SJCRH30 (cell line): ENCODE data around the gene THAP6. TPM values are rescaled to one million over a fixed set of nuclear protein-coding genes. Genes with fewer than 3 reads are reported as not detected.

Source experiments
- total RNA-seq: library from RNA; depleted of rRNA; stranded (reverse); fragments of >200 nt; shearing (Covaris generic); gene quantifications from 2 replicates; pipeline ENCODE4 v1.2.3, GENCODE V29; 2014; rRNA removed

THAP6 gene
- total RNA-seq, 1 experiment from 2014 or later, result 22.1 TPM

Other genes starting within 250 kb of the THAP6 start
- 69.7 and 71.5 TPM in 2 replicates for gene RCHY1, start 70 bp upstream of the THAP6 start, total RNA-seq
- 0.08 TPM in 1 of 2 replicates, not detected in the other for gene ODAPH, start 41.6 kb downstream of the THAP6 start, total RNA-seq
- 0.04 TPM in 1 of 2 replicates, not detected in the other for gene CDKL2, start 116.1 kb downstream of the THAP6 start, total RNA-seq
- 284 and 301 TPM in 2 replicates for gene G3BP2, start 158.9 kb downstream of the THAP6 start, total RNA-seq
- gene USO1, start 210.1 kb downstream of the THAP6 start, total RNA-seq, result 91.0 and 94.9 TPM in 2 replicates